ENCODE data around the gene SERPINB8.

DNA sequence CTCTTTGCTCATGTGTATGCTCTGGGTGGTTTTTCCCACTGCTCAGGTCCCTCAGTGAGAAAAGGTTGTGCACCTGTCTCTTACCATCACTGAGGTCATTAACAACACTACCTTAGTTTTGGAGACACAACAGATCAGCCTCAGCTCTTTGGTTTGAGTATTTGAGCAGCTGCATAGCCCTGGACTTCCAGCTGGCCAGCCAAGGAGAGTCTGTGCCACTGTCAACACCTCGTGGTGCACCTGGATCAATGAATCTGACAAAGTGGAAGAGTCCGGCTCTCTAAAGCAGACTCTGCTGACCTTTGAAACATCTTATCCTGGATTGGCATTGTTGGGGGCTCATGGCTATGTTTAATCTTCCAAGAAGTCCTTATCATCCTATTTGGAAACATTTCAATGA is 30.0 kb downstream of the SERPINB8 start:
- TF ChIP-seq, protein P1, sequence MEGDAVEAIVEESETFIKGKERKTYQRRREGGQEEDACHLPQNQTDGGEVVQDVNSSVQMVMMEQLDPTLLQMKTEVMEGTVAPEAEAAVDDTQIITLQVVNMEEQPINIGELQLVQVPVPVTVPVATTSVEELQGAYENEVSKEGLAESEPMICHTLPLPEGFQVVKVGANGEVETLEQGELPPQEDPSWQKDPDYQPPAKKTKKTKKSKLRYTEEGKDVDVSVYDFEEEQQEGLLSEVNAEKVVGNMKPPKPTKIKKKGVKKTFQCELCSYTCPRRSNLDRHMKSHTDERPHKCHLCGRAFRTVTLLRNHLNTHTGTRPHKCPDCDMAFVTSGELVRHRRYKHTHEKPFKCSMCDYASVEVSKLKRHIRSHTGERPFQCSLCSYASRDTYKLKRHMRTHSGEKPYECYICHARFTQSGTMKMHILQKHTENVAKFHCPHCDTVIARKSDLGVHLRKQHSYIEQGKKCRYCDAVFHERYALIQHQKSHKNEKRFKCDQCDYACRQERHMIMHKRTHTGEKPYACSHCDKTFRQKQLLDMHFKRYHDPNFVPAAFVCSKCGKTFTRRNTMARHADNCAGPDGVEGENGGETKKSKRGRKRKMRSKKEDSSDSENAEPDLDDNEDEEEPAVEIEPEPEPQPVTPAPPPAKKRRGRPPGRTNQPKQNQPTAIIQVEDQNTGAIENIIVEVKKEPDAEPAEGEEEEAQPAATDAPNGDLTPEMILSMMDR (conservative IDR thresholded peaks at IDR 0.05; ENCODE audit: low read length): no peak
- no peak for TF ChIP-seq EZH2phosphoT487 (IDR thresholded peaks at IDR 0.05; ENCODE audit: borderline replicate concordance, low read depth, low read length)

Measured in OCI-LY7 (cell line).